Heart right ventricle (tissue), 16 donors: ENCODE results near the gene MECR. TPM values are rescaled to one million over a fixed set of nuclear protein-coding genes. Genes with fewer than 3 reads are reported as not detected.

Experiments used
- ATAC-seq, 8 donors: fragments of 200-7000 bp; cut with Tn5 transposase; one replicate each; pipeline ENCODE4 v1.9.1; 2020; ENCODE audit warnings: mild to moderate bottlenecking in 8 of 8, moderate library complexity in 8 of 8, moderate number of reproducible peaks in 1 of 8
- DNase-seq, 2 donors: peaks; one replicate each; pipeline ENCODE4 v3.0.0-alpha.2; 2020
- H3K27ac ChIP-seq, 10 donors: fragments of 200-600 bp; sonication (generic) in 2 of 10; one replicate each; pipeline versions ENCODE4 v1.5.0 to v1.8.0; 2020 to 2022; ENCODE audit warnings: mild to moderate bottlenecking in 3 of 10
- H3K27me3 ChIP-seq, 7 donors: fragments of 200-600 bp; one replicate each; pipeline ENCODE4 v1.8.0; 2021 to 2022; ENCODE audit warnings: mild to moderate bottlenecking in 2 of 7
- H3K36me3 ChIP-seq, 9 donors: fragments of 200-600 bp; sonication (generic) in 1 of 9; one replicate each; pipeline versions ENCODE4 v1.5.0 to v1.8.0; 2020 to 2022; ENCODE audit warnings: mild to moderate bottlenecking in 2 of 9
- H3K4me1 ChIP-seq, 9 donors: fragments of 200-600 bp; sonication (generic) in 1 of 9; one replicate each; pipeline versions ENCODE4 v1.5.0 to v1.8.0; 2020 to 2022; ENCODE audit warnings: mild to moderate bottlenecking in 4 of 9
- H3K4me3 ChIP-seq, 10 donors: fragments of 200-600 bp; sonication (generic) in 2 of 10; one replicate each; pipeline versions ENCODE4 v1.5.0 to v1.8.0; 2020 to 2022; ENCODE audit warnings: mild to moderate bottlenecking in 7 of 10, moderate library complexity in 2 of 10
- H3K9me3 ChIP-seq, 11 donors: fragments of 200-600 bp in 10 of 11; sonication (generic) in 2 of 11; one replicate each; pipeline versions ENCODE4 v1.5.0 to v1.8.0; 2013 to 2022; ENCODE audit warnings: mild to moderate bottlenecking in 2 of 11, control low read depth in 1 of 11, moderate library complexity in 1 of 11
- CTCF ChIP-seq, 9 donors: fragments of 200-600 bp; sonication (generic) in 2 of 9; IDR thresholded peaks; one replicate each; pipeline versions ENCODE4 v1.5.0 to v1.8.0; 2021 to 2022; ENCODE audit warnings: antibody characterized with exemption in 9 of 9, mild to moderate bottlenecking in 5 of 9, moderate library complexity in 1 of 9
- WGBS, 2 donors: extraction: QIAGEN DNeasy Blood & Tissue Kit; methylation state at CpG; one replicate each; pipeline ENCODE4 v1.1.7; 2013; ENCODE audit warnings: inconsistent platforms in 1 of 2; 5-methylcytosine and 5-hydroxymethylcytosine counted together
- intact Hi-C, 10 donors: fragments of 100-400 bp; cut with DNase I; formaldehyde crosslinking; loops; one replicate each; pipeline versions ENCODE4 v1.11.1 to v1.14.2; 2022
- long read RNA-seq, 3 donors: library from polyadenylated mRNA; unstranded; transcript quantifications; one replicate each; pipeline ENCODE4 v2.0.0, GENCODE V29; 2020 to 2021
- polyA plus RNA-seq, 2 donors: library from polyadenylated mRNA; stranded (reverse); fragments of 200-250 nt; gene quantifications; one replicate each; pipeline ENCODE4 v1.2.3, GENCODE V29; 2013
- total RNA-seq, 10 donors: library from RNA; stranded (reverse); fragmentation: NEBNext Ultra II Directional in 3 of 10; extraction: Animal tissue kit (Norgen Biotek cat#: 25700) in 3 of 10; gene quantifications; one replicate each; pipeline versions ENCODE4 v1.2.1 to v1.2.4, GENCODE V29; 2021 to 2023
- donor health status: Arrhythmogenic right ventricular cardiomyopathy.
- donor health status: ischemic (EF 13 %, LVEDD 7.1; RV severe dilation, severe dysfunction).
- donor health status: healthy with polysubstance abuse.
- donor health status: DM: no; HTN: yes; CAD: no.
- donor health status: DM: no; HTN: no; CAD: no.
- donor health status: ischemic (EF 25% LVEDD 6.9; RV normal size, moderate dysfunction).
- donor health status: ischemic (EF 25% LVEDD 5.7; RV mildly dilated, moderate dysfunction).
- donor health status: healthy.
- donor health status: DM: yes; HTN: yes; CAD: no.
- donor health status: Ischemic cardiomyopathy.
- donor health status: ischemic (EF 35%, LVEDD 5.7; RV mildly dilated, moderate dysfunction).
- donor health status: nonischemic (EF 11% LVEDD 7.7; RV severe dilation, severe dysfunction).
- donor health status: DM: yes; HTN: yes; CAD: no.
- donor health status: PGD.
- donor health status: ischemic (EF 29% LVEDD 5.4; RV normal size, mild dysfunction).
- donor health status: nonischemic (EF 23%, LVEDD 6.1; RV moderate dilation, normal function).

Gene MECR
- total RNA-seq (10 to 100 TPM; 27.8 to 45.6 (median 38.7) TPM), polyA plus RNA-seq (10 to 100 TPM; 31.1 to 39.9 TPM)
- long read RNA-seq, donor 1, transcript MECR-201 (10 exons, 1,353 nt), result major isoform, 37 of 48 reads
- long read RNA-seq, donor 1, partial matches to known transcripts, result 5 of 48 reads
- long read RNA-seq, donor 1, other reads (novel, unspliced or antisense), result 4 of 48 reads
- long read RNA-seq, donor 2, transcript MECR-201 (10 exons, 1,353 nt), result major isoform, 38 of 54 reads
- long read RNA-seq, donor 2, partial matches to known transcripts, result 3 of 54 reads
- long read RNA-seq, donor 2, other reads (novel, unspliced or antisense), result 12 of 54 reads
- long read RNA-seq, donor 3, transcript MECR-201 (10 exons, 1,353 nt), result major isoform, 59 of 84 reads
- long read RNA-seq, donor 3, partial matches to known transcripts, result 7 of 84 reads
- long read RNA-seq, donor 3, other reads (novel, unspliced or antisense), result 17 of 84 reads

- peak in 6 of 9 donors; percentile 7 to 47 (median 29) for TF ChIP-seq CTCF (IDR thresholded peaks at IDR 0.05)
- WGBS, 2 donors, result 2% methylated on average over 52 of the region's 52 CpGs
- H3K27ac ChIP-seq, result peak within 1 kb of the TSS in 9 of 10 donors; percentile 43 to 83 (median 71)
- H3K9me3 ChIP-seq, result no peaks in the 10 kb centered on the region
- peak within 1 kb of the TSS; percentile 63 to 93 (median 77) for H3K4me3 ChIP-seq
- peaks cover 0 to under 1% (median 0%) of the 10 kb centered on the region in 9 donors for H3K36me3 ChIP-seq
- peaks cover 0 to 8% (median 0%) of the 10 kb centered on the region in 7 donors for H3K27me3 ChIP-seq
- intact Hi-C loops, result loop anchor here in 8 of 10 donors (5.0 to 10.0 kb wide), 9 partner anchors 474 to 1684 kb away; no protein-coding TSS in a partner anchor
- DNase-seq, result peak; percentile 94
- ATAC-seq, result peak; percentile 97 to 99 (median 98)
- H3K4me1 ChIP-seq, result peaks cover 6 to 21% (median 13%) of the 10 kb centered on the region in 9 donors
These were observed at the start of gene MECR for GRCh38 chr1:29230553-29231378. Gene MECR, minus strand, starts transcription at chr1:29230934. Its CDS starts 28 bp downstream, at chr1:29230906.

GRCh38 chr1:29279951-29280391, 49.2 kb upstream of the MECR start:
- WGBS, 2 donors, result 77 to 83% methylated on average over 11 of the region's 11 CpGs

GRCh38 chr1:29279406-29279805, 48.7 kb upstream of the MECR start:
- TF ChIP-seq CTCF (IDR thresholded peaks at IDR 0.05), result no peak
- no peak for DNase-seq
- H3K4me3 ChIP-seq, result no peak overlapping the region
- peaks cover 0 to 3% (median 0%) of the 10 kb centered on the region in 9 donors for H3K4me1 ChIP-seq
- H3K9me3 ChIP-seq, result peaks cover 0 to 7% (median 0%) of the 10 kb centered on the region in 11 donors
- no peak overlapping the region for H3K27ac ChIP-seq
- H3K27me3 ChIP-seq, result no peaks in the 10 kb centered on the region
- WGBS, 2 donors, result 92 to 94% methylated on average over 13 of the region's 13 CpGs
- H3K36me3 ChIP-seq, result peaks cover 0 to 16% (median 0%) of the 10 kb centered on the region in 9 donors
- intact Hi-C loops, result no loop called here
- no peak for ATAC-seq

More at GRCh38 chr1:29279951-29280391, 49.2 kb upstream of the MECR start:
- ATAC-seq, result peak in 1 of 8 donors; percentile 41
- Histone ChIP-seq H3K36me3 (peaks cover 0 to 16% (median 0%) of the 10 kb centered on the region in 9 donors), H3K4me3 (no peak overlapping the region), H3K27me3 (no peaks in the 10 kb centered on the region), H3K27ac (no peak overlapping the region), H3K4me1 (peaks cover 0 to 3% (median 0%) of the 10 kb centered on the region in 9 donors), H3K9me3 (peaks cover 0 to 7% (median 0%) of the 10 kb centered on the region in 11 donors)
- intact Hi-C loops, result no loop called here
- no peak for TF ChIP-seq CTCF (IDR thresholded peaks at IDR 0.05)
- no peak for DNase-seq

GRCh38 chr1:29278124-29278523, 47.4 kb upstream of the MECR start:
- DNase-seq (no peak), ATAC-seq (no peak)
- Histone ChIP-seq H3K27me3 (no peaks in the 10 kb centered on the region), H3K36me3 (peaks cover 0 to 16% (median 0%) of the 10 kb centered on the region in 9 donors), H3K4me3 (no peak overlapping the region), H3K27ac (no peak overlapping the region), H3K4me1 (peaks cover 0 to 3% (median 0%) of the 10 kb centered on the region in 9 donors), H3K9me3 (peaks cover 0 to 7% (median 0%) of the 10 kb centered on the region in 11 donors)
- TF ChIP-seq CTCF (IDR thresholded peaks at IDR 0.05), result no peak
- intact Hi-C loops, result no loop called here
- WGBS, 2 donors, result 64% methylated on average over 3 of the region's 3 CpGs
